ENCODE results near the gene UCP2.

UCP2 gene

DNA sequence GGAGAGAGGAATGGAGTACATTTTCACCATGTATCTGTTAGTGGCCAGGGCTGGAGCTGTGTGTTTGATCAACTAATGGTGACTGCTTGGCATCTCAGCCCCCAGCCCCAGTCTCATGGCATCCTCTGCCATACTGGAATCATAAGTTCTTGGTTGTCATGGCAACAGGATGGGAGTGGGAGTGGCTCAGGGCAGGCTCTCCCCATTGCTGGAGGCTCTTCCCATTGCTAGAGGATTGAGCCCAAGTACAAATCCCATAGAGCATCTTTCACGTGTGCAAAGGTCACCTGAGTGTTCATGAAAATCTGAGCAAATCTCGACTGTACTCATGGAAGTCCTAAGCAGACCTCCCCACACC lies 16.9 kb downstream of the UCP2 start:
- no peak overlapping the region for H3K27ac ChIP-seq
- no peak for DNase-seq (ENCODE audit: low spot score)
- ChIA-PET CTCF (interaction anchor here (1.6 kb wide), 1 partner anchor 15 kb away, joined by 6 read pairs; no protein-coding TSS in a partner anchor), POLR2A (ENCODE audit: low non-redundant PET) (no interaction called here)
- TF ChIP-seq, protein P1, sequence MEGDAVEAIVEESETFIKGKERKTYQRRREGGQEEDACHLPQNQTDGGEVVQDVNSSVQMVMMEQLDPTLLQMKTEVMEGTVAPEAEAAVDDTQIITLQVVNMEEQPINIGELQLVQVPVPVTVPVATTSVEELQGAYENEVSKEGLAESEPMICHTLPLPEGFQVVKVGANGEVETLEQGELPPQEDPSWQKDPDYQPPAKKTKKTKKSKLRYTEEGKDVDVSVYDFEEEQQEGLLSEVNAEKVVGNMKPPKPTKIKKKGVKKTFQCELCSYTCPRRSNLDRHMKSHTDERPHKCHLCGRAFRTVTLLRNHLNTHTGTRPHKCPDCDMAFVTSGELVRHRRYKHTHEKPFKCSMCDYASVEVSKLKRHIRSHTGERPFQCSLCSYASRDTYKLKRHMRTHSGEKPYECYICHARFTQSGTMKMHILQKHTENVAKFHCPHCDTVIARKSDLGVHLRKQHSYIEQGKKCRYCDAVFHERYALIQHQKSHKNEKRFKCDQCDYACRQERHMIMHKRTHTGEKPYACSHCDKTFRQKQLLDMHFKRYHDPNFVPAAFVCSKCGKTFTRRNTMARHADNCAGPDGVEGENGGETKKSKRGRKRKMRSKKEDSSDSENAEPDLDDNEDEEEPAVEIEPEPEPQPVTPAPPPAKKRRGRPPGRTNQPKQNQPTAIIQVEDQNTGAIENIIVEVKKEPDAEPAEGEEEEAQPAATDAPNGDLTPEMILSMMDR (conservative IDR thresholded peaks at IDR 0.05; ENCODE audit: low read depth) = no peak

DNA sequence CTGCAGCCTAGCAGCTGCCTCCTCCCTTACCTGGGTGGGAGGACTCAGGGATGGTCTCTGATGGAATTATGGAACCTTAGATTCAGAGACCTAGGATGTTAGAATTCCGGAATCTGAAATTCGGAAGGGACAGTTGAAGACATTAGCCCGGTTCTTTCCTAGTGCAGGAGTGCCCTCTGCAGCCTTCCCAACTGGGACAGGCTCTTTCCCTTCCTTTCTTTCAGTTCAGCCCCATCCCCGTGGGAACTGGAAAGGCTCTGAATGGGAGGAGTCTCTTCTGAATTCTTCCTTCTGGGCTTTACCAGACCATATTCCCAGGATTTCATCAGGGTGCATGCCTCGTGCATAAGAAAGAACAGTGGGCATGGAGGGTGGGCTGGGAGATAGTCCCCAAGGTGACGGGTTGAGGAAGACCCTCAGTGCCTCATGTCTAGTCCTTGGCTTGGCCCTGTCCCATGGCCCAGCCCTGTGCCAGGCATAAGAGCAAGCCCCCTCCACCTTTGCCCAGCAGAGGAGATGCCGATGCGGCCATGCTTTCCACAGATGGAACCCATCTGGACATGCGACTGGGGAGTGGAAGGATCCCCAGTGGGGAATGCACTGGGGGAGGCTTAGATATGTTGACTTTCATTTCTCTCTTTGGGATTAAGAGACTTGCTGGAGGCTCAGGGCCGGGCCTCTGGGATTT lies 17.4 kb downstream of the UCP2 start:
- ChIA-PET CTCF (interaction anchor here (0.9 kb wide), 1 partner anchor 18 kb away, joined by 3 read pairs; no protein-coding TSS in a partner anchor), POLR2A (ENCODE audit: low non-redundant PET) (no interaction called here)
- DNase-seq (ENCODE audit: low spot score) = no peak
- no peak overlapping the region for H3K27ac ChIP-seq
- TF ChIP-seq, protein P1 (conservative IDR thresholded peaks at IDR 0.05; ENCODE audit: low read depth) = no peak

DNA sequence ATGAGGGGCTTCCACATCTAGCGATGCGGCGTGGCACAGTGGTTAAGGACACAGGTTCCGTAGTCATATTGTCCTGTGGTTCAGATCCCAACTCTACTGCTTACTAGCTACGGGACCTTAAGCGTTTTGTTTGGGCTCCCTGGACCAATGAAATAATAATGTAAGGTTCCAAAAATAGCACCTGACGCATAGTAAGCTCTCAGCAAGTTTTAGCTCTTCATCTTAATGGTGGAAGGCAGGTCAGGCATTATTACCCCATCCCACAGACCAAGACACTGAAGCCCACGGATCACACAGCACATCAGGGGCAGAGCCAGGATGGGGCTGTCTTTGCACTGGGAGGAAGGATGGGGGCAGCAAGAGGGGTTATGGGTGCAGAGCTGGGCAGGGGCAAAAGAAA lies 18.8 kb downstream of the UCP2 start:
- no peak for DNase-seq (ENCODE audit: low spot score)
- ChIA-PET POLR2A (ENCODE audit: low non-redundant PET) (no interaction called here), CTCF (interaction anchor here (0.6 to 1.0 kb wide), 9 partner anchors 9 to 336 kb away, joined by 3 to 5 read pairs (median 4); no protein-coding TSS in a partner anchor)
- TF ChIP-seq, protein P1 (conservative IDR thresholded peaks at IDR 0.05; ENCODE audit: low read depth) = no peak
- H3K27ac ChIP-seq = no peak overlapping the region

DNA sequence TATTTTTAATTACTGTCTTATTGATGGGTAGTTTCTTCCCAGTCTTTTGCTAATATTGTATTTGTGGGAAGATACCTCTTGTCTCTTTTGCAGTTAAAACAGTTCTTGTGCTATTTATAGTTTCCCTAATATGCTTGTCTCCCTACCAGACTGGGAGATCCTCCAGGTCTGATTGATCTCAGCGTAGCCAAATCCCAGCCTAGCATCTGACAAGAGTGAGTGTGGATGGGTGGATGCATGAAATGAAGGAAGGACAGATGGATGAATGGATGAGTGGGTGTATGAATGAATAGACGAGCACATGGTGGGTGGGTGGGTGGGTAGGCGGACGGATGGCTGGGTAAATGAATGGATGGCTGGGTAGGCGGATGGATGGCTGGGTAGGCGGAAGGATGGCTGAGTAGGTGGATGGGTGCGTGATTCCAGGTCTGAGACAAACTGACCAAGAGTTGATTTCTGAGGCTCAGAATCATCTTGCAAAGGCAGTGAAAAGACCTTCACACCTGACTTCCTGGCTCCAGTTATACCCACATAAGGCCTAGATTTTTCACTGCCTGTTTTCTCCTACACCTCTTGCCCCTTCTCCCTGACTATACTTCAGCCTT lies 20.4 kb downstream of the UCP2 start:
- no peak overlapping the region for H3K27ac ChIP-seq
- no peak for DNase-seq (ENCODE audit: low spot score)
- TF ChIP-seq, protein P1 (conservative IDR thresholded peaks at IDR 0.05; ENCODE audit: low read depth) = no peak
- CTCF ChIA-PET = no interaction called here
- POLR2A ChIA-PET (ENCODE audit: low non-redundant PET) = no interaction called here

DNA sequence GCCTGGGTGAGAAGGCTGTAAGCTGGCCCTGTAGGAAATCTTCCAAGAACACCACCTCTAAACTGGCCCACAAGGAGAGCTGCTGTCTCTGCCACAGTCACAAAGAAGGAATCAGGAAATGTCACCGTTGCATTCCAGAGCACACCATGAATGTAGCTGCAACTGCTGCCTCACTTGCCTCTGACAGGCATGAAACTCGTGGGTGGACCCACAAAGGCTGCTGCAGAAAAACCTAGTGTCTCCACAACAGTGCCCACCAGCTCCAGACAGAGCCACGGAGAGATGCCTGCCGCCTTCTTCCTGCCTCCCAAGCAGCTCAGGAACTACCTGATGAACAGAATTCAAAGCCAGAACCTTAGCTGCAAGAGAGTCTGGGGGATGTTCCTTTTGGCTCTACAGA lies 21.3 kb downstream of the UCP2 start:
- ChIA-PET POLR2A (ENCODE audit: low non-redundant PET) (no interaction called here), CTCF (interaction anchor here (0.7 kb wide), 1 partner anchor 266 kb away, joined by 6 read pairs; no protein-coding TSS in a partner anchor)
- TF ChIP-seq, protein P1 (conservative IDR thresholded peaks at IDR 0.05; ENCODE audit: low read depth) = no peak
- no peak for DNase-seq (ENCODE audit: low spot score)
- H3K27ac ChIP-seq = no peak overlapping the region

DNA sequence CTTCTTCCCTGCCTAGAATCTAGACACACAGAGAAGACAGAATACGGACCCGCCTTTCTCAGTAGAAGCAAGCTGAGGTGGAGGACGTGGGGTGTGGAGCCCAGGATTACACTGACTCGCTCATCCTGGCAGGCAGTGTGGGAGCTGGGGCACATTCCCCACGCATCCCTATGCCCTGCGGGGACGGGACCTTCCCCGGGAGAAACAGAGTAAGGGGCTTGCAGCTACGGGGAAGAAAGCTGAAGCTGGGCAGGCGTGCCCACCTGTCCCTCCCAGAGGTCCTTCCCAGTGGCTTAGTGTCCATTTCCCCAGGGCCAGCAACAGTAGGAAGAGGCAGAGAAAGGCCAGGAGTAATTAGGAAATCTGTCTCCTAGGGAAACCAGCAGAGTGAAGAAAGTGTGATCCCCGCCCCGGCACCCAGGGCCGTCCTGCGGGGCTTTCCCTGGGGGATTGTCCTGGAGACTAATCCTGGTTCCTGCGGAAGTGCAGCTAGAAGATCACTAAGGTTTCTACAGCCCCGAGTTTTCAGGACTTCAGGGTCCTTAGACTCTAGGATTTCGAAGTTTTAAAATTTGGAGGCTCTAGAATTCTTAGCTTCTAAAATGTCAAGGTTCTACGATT lies 24.0 kb downstream of the UCP2 start:
- CTCF ChIA-PET = no interaction called here

More for the DNA sequence above, 24.0 kb downstream of the UCP2 start:
- H3K27ac ChIP-seq = no peak overlapping the region
- POLR2A ChIA-PET (ENCODE audit: low non-redundant PET) = no interaction called here
- TF ChIP-seq, protein P1 (conservative IDR thresholded peaks at IDR 0.05; ENCODE audit: low read depth) = no peak
- DNase-seq (ENCODE audit: low spot score) = no peak
